Heart left ventricle (tissue), 11 donors: ENCODE results near the gene SRGAP3. TPM values are rescaled to one million over a fixed set of nuclear protein-coding genes. Genes with fewer than 3 reads are reported as not detected.

ENCODE experiments used
- polyA plus RNA-seq, 2 donors: library from polyadenylated mRNA; stranded (reverse); fragments of 200-250 nt; gene quantifications; one replicate each; pipeline ENCODE4 v1.2.3, GENCODE V29; 2013
- total RNA-seq, 9 donors: library from RNA; depleted of rRNA in 2 of 9; stranded (reverse); fragments of >200 nt in 2 of 9; fragmentation: NEBNext Ultra II Directional in 3 of 9; extraction: Animal tissue kit (Norgen Biotek cat#: 25700) in 3 of 9; gene quantifications; one replicate each; pipeline versions ENCODE4 v1.1.0 to v1.2.4, GENCODE V29; 2016 to 2023
- donor health status: ischemic (EF 13 %, LVEDD 7.1; RV severe dilation, severe dysfunction).
- donor health status: healthy with polysubstance abuse.
- donor health status: DM: no; HTN: yes; CAD: no.
- donor health status: DM: no; HTN: no; CAD: no.
- donor health status: ischemic (EF 25% LVEDD 5.7; RV mildly dilated, moderate dysfunction).
- donor health status: healthy.
- donor health status: DM: yes; HTN: yes; CAD: no.
- donor health status: PGD.
- donor health status: nonischemic (EF 23%, LVEDD 6.1; RV moderate dilation, normal function).

The SRGAP3 gene
- total and polyA plus RNA-seq, 11 donors = 1.4 to 16.8 (median 9.0) TPM

Other genes with a start within 250 kb of the SRGAP3 start
- 10 to 100 TPM; 25.3 to 65.5 (median 51.5) TPM for gene THUMPD3, start 113.4 kb upstream of the SRGAP3 start, total RNA-seq
- 10 to 100 TPM; 47.0 to 63.0 TPM for gene THUMPD3, start 113.4 kb upstream of the SRGAP3 start, polyA plus RNA-seq
- gene SETD5, start 148.0 kb upstream of the SRGAP3 start, total RNA-seq = 10 to 100 TPM; 40.8 to 84.2 (median 53.9) TPM
- gene SETD5, start 148.0 kb upstream of the SRGAP3 start, polyA plus RNA-seq = 10 to 100 TPM; 28.2 to 28.7 TPM